Ectodermal cell (in vitro differentiated cells): ENCODE results near the gene INPP4B.

Experiments used
- H3K27ac ChIP-seq: 2 replicates; pipeline ENCODE4 v1.7.0; 2013; ENCODE audit warnings: mild to moderate bottlenecking, low read depth, low read length; ENCODE audit not compliant: insufficient read depth, poor library complexity, severe bottlenecking
- H3K27me3 ChIP-seq: 2 replicates; pipeline ENCODE4 v1.7.0; 2013; ENCODE audit warnings: mild to moderate bottlenecking, low read length; ENCODE audit not compliant: insufficient read depth, control insufficient read depth, poor library complexity, severe bottlenecking
- H3K36me3 ChIP-seq: one replicate; pipeline ENCODE4 v1.7.0; 2013; ENCODE audit warnings: low read length; ENCODE audit not compliant: control insufficient read depth, insufficient read depth
- H3K4me1 ChIP-seq: one replicate; pipeline ENCODE4 v1.7.0; 2013; ENCODE audit warnings: low read length; ENCODE audit not compliant: control insufficient read depth, insufficient read depth
- H3K4me3 ChIP-seq: 2 replicates; pipeline ENCODE4 v1.7.0; 2013; ENCODE audit warnings: low read depth, low read length, control low read depth; ENCODE audit not compliant: insufficient read depth
- H3K9me3 ChIP-seq: 2 replicates; pipeline ENCODE4 v1.7.0; 2013; ENCODE audit warnings: mild to moderate bottlenecking, low read length, moderate library complexity; ENCODE audit not compliant: control insufficient read depth
- WGBS, 2 experiments: methylation state at CpG; one replicate each; pipeline ENCODE4 v1.1.7; 2013; ENCODE audit warnings: missing lambda C conversion rate in 2 of 2; 5-methylcytosine and 5-hydroxymethylcytosine counted together

Gene INPP4B

GRCh38 chr4:142311916-142312315, 534.2 kb downstream of the INPP4B start:
- H3K27me3 ChIP-seq, result no peaks in the 10 kb centered on the region
- H3K27ac ChIP-seq, result no peak overlapping the region
- H3K36me3 ChIP-seq, result no peaks in the 10 kb centered on the region
- no peaks in the 10 kb centered on the region for H3K9me3 ChIP-seq
- H3K4me1 ChIP-seq, result no peaks in the 10 kb centered on the region
- WGBS, 2 experiments, result 94% methylated on average over 6 of the region's 6 CpGs
- H3K4me3 ChIP-seq, result no peak overlapping the region

- Histone ChIP-seq H3K36me3 (no peaks in the 10 kb centered on the region), H3K4me3 (no peak overlapping the region), H3K4me1 (no peaks in the 10 kb centered on the region), H3K27ac (no peak overlapping the region), H3K27me3 (no peaks in the 10 kb centered on the region), H3K9me3 (no peaks in the 10 kb centered on the region)
- WGBS, 2 experiments, result 85 to 91% methylated on average over 1 of the region's 1 CpG
Observed at GRCh38 chr4:142309772-142310171, 536.3 kb downstream of the INPP4B start.

DNA sequence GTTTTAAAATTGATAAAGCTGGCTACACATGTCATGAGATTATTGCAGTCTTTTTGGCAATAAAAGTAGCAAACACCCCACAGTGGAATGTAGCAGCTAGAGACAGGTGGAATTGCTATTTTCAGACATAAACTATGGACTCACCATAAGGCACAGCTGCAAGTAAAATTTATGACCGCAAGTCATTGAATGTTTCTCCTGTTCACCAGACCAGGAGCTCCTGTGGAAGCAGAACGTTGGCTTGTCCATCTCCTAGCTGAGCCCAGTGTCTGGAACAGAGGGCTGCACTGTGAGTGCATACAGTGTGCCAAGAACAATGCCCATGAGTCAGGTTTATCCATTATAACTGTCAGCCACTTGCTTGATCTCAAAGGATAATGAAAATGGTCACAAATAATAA, 538.2 kb downstream of the INPP4B start:
- Histone ChIP-seq H3K4me1 (no peaks in the 10 kb centered on the region), H3K36me3 (no peaks in the 10 kb centered on the region), H3K4me3 (no peak overlapping the region), H3K27me3 (no peaks in the 10 kb centered on the region), H3K9me3 (no peaks in the 10 kb centered on the region), H3K27ac (no peak overlapping the region)
- WGBS, 2 experiments, result 91 to 97% methylated on average over 2 of the region's 2 CpGs

GRCh38 chr4:142297313-142297712, 548.8 kb downstream of the INPP4B start:
- no peaks in the 10 kb centered on the region for H3K4me1 ChIP-seq
- no peak overlapping the region for H3K4me3 ChIP-seq
- no peaks in the 10 kb centered on the region for H3K36me3 ChIP-seq
- no peak overlapping the region for H3K27ac ChIP-seq
- H3K9me3 ChIP-seq, result no peaks in the 10 kb centered on the region
- WGBS, 2 experiments, result 84 to 85% methylated on average over 4 of the region's 4 CpGs
- H3K27me3 ChIP-seq, result no peaks in the 10 kb centered on the region

GRCh38 chr4:142293536-142293935, 552.6 kb downstream of the INPP4B start:
- H3K27me3 ChIP-seq, result no peaks in the 10 kb centered on the region
- no peaks in the 10 kb centered on the region for H3K4me1 ChIP-seq
- 92 to 96% methylated on average over 4 of the region's 4 CpGs for WGBS, 2 experiments
- no peaks in the 10 kb centered on the region for H3K9me3 ChIP-seq
- H3K27ac ChIP-seq, result no peak overlapping the region
- H3K36me3 ChIP-seq, result no peaks in the 10 kb centered on the region
- H3K4me3 ChIP-seq, result no peak overlapping the region

GRCh38 chr4:142292231-142292630, 553.9 kb downstream of the INPP4B start:
- Histone ChIP-seq H3K27me3 (no peaks in the 10 kb centered on the region), H3K4me3 (no peak overlapping the region), H3K9me3 (no peaks in the 10 kb centered on the region), H3K36me3 (no peaks in the 10 kb centered on the region), H3K27ac (no peak overlapping the region), H3K4me1 (no peaks in the 10 kb centered on the region)
- 86 to 92% methylated on average over 2 of the region's 2 CpGs for WGBS, 2 experiments

DNA sequence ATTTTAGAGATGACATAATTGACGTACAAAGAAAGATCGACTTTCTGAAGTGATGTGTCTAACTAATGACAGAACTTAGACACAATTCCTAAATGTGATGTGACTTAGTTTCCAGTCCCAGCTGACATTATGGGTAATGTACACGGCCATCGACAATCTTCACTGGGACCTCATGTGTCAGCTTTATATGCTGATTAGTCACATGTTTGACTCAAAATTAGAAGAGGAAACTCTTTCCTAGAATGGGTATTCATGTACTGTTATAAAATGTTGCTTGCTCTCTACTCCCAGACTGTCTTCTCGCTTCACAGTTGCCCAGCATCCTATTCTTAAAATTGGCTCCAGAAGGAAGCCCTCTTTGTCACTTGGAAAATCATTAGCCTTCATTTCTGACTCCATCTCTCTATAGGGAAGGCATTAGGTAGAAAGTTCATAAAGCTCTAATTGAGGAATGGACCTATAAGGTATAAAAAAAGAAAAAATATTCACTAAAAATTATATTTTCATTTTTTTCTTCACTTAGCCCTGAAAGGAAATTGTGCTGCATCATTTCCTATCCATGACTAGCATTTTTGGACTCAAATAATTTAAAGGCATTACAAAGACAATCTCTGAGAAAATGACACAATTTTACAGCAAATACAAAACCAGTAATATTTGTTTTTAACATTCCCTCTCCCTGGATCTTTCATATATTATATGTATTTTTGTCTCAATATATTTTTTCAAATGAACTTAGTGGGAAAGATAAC, 554.6 kb downstream of the INPP4B start:
- no peak overlapping the region for H3K27ac ChIP-seq
- no peaks in the 10 kb centered on the region for H3K4me1 ChIP-seq
- no peaks in the 10 kb centered on the region for H3K9me3 ChIP-seq
- no peaks in the 10 kb centered on the region for H3K27me3 ChIP-seq
- WGBS, 2 experiments, result 93 to 96% methylated on average over 4 of the region's 5 CpGs
- no peak overlapping the region for H3K4me3 ChIP-seq
- H3K36me3 ChIP-seq, result no peaks in the 10 kb centered on the region

DNA sequence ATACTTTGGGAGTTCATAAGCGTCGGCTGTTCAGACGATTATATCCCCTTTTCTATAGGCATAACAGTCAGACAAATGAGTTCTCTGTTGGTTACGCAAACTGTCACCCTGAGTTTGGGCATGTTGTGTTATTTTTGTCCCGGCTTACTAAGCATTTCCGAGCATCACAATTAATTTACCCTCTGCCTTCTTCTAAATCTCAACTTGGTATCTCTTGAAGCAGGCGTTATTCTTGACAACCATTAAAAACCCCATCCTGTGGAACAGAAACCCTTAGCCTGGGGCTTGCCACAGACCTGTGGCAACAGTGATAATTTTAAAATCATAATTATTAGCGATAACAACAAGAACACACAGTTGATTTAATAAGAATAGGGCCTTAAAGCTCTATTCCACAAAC, 558.7 kb downstream of the INPP4B start:
- Histone ChIP-seq H3K4me1 (no peaks in the 10 kb centered on the region), H3K9me3 (no peaks in the 10 kb centered on the region), H3K27ac (no peak overlapping the region), H3K4me3 (no peak overlapping the region), H3K27me3 (no peaks in the 10 kb centered on the region), H3K36me3 (no peaks in the 10 kb centered on the region)
- 93 to 96% methylated on average over 7 to 8 of the region's 8 CpGs for WGBS, 2 experiments

DNA sequence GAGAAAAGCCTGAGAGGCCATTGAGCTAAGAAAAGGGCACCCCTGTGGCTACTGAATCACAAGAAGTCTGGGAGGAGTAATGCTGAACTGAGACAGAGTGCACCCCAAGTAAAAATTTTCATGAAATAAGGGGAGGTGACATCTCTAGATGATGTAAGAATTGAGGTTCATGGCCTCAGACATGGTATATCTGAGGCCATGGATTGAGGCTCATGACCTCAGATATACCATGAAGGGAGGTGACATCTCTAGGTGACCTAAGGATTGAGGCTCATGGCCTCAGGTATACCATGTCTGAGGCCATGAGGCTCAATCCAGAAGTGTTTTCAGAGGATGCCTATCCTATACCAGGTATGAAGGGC, 560.9 kb downstream of the INPP4B start:
- no peak overlapping the region for H3K4me3 ChIP-seq

GRCh38 chr4:142284402-142285221, 561.5 kb downstream of the INPP4B start:
- WGBS, 2 experiments, result 92 to 93% methylated on average over 9 of the region's 9 CpGs

More for the DNA sequence above, 560.9 kb downstream of the INPP4B start:
- Histone ChIP-seq H3K4me1 (no peaks in the 10 kb centered on the region), H3K9me3 (no peaks in the 10 kb centered on the region), H3K36me3 (no peaks in the 10 kb centered on the region), H3K27me3 (no peaks in the 10 kb centered on the region), H3K27ac (no peak overlapping the region)

More at GRCh38 chr4:142284402-142285221, 561.5 kb downstream of the INPP4B start:
- H3K27ac ChIP-seq, result no peak overlapping the region
- no peaks in the 10 kb centered on the region for H3K27me3 ChIP-seq
- H3K4me3 ChIP-seq, result no peak overlapping the region
- H3K36me3 ChIP-seq, result no peaks in the 10 kb centered on the region
- H3K9me3 ChIP-seq, result no peaks in the 10 kb centered on the region
- no peaks in the 10 kb centered on the region for H3K4me1 ChIP-seq
